D721Med (cell line): ENCODE data around the gene DERL3.

Source experiments
- DNase-seq: peaks from one replicate; pipeline ENCODE4 v3.0.0; 2011; ENCODE audit warnings: low spot score; ENCODE audit not compliant: insufficient read length
- FAIRE-seq: peaks from 2 replicates; lab custom pipeline; 2011; peaks lifted over from hg19 to GRCh38; lab: Jason Lieb, UNC
- CTCF ChIP-seq: IDR thresholded peaks from 2 replicates; pipeline ENCODE4 v1.5.1; 2012; ENCODE audit warnings: mild to moderate bottlenecking, control low read depth; ENCODE audit not compliant: insufficient read depth; ENCODE audit errors: missing control alignments

Gene DERL3

GRCh38 chr22:23829845-23830372, 8.9 kb downstream of the DERL3 start:
- FAIRE-seq (no peak), DNase-seq (no peak)
- TF ChIP-seq CTCF, result no peak

- FAIRE-seq (no peak), DNase-seq (no peak)
- no peak for TF ChIP-seq CTCF
Measured at GRCh38 chr22:23828800-23829680, 9.8 kb downstream of the DERL3 start.

GRCh38 chr22:23827351-23827995, 11.3 kb downstream of the DERL3 start:
- DNase-seq (no peak), FAIRE-seq (no peak)
- no peak for TF ChIP-seq CTCF

- DNase-seq (no peak), FAIRE-seq (no peak)
- TF ChIP-seq CTCF, result no peak
Measured at GRCh38 chr22:23826510-23827350, 12.1 kb downstream of the DERL3 start.

- FAIRE-seq, result no peak
- no peak for TF ChIP-seq CTCF
- no peak for DNase-seq
Measured at GRCh38 chr22:23825246-23825905, 13.4 kb downstream of the DERL3 start.

GRCh38 chr22:23824476-23825245, 14.1 kb downstream of the DERL3 start:
- FAIRE-seq, result no peak
- no peak for DNase-seq
- TF ChIP-seq CTCF, result no peak
